ENCODE data around the gene IL17D.
"Not testable (repeated sequence)": the region's sequence is repeated elsewhere in the genome, so short reads cannot be mapped to it uniquely, and the experiment has no call there.

The IL17D gene, protein sequence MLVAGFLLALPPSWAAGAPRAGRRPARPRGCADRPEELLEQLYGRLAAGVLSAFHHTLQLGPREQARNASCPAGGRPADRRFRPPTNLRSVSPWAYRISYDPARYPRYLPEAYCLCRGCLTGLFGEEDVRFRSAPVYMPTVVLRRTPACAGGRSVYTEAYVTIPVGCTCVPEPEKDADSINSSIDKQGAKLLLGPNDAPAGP

DNA sequence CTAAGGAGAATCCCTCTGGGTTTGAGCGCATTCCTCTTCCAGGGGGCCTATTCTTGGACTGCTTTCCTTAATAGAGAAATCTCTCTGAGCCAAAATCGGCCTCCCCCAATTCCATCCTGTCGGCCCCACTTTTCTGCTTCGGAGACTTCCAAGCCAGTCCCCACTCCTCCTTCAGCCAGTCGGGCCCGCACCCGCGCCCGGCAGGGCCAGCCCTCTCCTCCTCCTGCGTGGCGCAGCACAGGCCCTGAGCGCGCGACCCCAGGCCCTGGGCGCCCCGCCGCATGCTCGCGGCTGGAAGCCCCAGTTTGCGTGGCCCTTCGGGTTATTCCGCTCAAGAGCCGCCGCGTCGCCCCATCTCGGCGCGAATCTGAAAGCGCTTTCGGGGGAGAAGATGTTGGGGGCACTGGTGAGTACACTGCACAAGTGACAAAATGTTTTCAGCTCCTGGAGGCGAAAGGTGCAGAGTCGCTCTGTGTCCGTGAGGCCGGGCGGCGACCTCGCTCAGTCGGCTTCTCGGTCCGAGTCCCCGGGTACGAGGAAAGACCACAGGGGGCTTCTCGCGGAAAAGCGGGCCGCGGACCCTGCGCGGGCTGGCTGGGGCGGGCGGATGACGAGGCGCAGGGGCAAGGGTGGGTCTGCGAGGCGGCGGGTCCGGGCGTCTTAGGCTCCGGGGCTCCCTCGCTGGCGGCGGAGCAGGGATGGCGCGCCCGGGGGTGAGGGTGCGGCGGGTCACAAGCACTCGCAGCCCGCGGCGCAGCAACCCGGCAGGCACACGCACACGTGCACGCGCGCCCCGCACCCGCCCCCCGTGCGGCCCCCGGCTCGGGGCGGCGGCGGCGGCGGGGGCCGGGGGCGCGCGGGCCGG is at the start of gene IL17D:
TSS of gene IL17D (plus strand) at position 785 of the 865 bp plus-strand sequence. CDS start 303 bp downstream, outside the sequence.
- DNase-seq: no peak

DNA sequence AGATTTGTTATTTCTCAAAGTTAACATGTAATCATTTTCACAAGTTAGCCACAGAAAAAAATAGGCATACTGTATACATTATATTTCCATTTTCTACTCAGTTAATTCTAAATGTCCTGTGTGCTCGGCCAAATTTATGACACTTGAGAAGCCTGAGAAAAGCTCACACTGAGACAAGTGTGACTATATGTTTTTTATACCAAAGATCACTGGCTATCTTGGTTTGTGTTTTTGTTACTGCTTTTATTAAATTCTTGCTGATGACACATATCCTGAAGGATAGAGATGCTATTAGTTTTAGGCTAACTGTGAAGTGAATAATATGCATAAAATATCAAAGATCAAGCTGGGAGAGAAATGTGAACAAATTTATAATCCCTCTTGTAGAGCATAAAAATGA is 49.3 kb upstream of the IL17D start:
- no peak for DNase-seq

DNA sequence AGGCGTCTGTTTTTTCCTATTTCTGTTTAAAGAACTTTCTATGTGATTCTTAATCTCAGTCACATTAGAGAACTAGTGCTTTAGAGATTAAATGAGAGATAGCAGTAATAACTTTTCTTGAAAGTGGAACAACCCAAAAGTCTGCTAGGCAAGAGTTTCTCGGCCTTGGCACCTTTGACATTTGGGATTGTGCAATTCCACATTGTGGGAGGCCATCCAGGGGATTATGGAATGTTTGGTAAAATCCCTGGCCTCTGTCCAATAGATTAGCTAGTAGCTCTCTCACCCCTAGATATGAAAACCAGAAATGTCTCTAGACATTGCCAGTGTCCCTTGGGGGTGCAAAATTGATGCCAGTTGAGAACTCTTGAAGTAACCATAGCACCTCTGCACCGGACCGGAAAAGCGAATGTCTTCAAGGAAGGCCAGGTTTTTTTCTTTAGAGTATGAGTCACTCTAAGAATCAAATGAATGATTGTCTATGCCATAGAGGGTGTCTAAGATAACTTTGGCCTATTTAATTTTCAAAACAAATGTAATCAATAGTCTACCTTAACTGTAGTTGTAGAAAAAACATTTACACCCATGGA is 45.0 kb upstream of the IL17D start:
- no peak for DNase-seq

DNA sequence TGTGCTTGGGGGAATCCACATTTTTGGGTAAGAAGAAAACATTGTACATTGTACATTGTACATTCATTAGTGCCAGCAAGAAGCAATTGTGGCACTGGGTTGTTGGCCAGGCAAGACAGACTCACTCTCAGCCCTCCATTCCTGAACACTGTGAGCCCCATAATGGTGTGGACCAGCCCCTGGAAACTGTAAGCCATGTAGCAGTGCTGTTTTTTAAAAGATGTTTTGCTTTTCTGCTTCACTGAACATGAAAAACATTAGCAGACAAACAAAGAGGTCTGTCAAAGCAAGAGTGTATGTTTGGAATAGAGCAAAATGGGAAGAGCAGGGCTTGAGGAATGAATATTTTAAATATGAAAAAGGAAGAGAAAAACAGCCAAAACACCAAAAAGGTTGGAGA is 39.1 kb upstream of the IL17D start:
- DNase-seq: no peak

DNA sequence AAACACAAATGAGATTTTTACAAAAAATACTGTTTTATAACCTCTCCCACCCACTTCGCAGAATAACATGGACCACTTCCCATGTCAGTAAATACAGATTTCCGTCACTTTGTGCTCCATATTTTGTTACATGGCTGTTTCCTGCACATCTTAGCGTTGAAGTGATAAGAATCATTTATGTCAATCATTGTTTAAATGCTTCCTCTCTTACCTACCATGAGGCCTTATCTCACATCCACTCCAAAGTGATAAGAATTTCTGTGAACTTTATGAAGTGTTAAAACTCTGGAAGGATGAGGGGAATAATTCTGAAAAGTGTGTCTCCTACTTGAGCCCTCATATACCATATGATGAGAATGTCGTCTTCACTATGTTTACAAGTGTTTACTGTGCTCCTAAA is 36.6 kb upstream of the IL17D start:
- DNase-seq: no peak

DNA sequence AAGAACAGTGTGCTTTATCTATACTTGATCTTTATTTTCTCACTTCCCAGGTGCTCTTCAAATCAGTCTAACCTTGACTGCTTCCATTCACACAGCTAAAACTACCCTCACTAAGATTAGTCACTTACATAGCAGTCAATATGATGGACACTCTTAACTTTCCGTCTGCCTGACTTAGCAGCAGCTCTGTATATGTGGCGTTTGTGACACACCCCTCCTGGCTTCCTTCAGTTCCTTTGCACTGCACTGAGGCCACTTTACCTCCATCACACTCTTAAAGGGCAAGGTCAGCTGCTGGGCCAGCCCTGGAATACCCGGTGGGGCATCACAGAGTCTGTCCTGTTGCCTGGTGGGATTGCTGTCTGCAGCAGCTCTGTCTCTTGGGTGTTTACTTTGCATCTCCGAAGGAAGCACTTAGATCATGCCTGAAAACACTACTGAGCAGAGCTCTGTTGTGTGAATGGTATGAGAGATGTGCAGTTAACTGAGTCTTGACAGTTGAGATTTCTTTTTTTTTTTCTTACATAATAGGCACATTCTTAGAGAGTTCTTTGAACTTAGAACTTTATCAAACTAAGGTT is 35.6 kb upstream of the IL17D start:
- DNase-seq: no peak

DNA sequence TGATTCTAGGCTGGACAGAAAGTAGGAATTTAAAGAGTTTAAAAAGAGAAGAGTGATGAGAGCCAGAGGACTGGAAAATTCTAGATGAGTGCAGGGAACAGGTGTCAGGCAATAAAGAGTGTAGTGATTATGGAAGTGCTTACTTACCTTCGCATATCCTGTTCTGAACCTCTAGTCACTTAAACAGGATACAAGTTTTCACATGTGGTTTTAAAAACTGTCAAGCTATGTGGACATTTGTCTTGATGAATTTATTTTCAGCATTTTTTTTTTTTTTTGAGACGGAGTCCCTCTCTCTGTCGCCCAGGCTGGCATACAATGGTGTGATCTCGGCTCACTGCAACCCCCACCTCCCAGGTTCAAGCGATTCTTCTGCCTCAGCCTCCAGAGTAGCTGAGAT is 34.3 kb upstream of the IL17D start:
- DNase-seq: no peak

DNA sequence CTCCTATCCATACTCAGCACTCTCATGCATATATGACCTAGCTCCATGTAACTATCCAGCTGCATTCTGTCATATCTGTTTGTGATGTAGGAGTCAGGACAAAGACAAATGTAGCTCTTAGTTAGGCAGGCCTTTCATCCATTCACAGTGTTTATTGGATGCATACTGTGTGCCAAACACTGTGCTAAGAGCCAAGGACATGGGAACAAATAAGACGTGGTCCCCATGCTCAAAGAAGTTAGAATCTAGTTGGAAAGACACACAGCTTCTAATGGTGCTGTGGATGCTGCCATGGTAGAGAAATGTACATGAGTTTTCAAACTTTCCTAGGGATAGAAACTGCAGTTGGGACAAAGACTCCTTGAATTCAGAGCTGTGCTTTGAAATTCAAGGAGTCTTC is 31.7 kb upstream of the IL17D start:
- no peak for DNase-seq

DNA sequence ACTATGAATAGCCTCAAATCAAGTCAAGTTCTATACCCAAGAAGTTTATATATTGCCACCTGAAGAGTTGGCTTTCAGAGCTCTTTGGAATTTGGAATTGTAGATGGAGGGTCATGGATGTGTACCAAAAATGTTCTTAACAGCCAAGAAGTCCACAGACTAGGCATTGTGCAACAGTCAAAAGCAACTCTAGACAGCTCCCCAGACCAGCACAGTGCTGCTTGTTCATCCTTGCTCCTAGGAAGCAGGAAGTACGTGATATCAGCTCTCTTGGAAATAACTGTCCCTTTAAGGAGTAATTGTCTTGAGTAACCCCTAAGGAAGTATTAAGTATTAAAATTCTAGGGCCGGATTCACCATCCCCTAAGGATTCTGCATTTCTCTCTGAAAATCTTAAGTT is 30.7 kb upstream of the IL17D start:
- no peak for DNase-seq

DNA sequence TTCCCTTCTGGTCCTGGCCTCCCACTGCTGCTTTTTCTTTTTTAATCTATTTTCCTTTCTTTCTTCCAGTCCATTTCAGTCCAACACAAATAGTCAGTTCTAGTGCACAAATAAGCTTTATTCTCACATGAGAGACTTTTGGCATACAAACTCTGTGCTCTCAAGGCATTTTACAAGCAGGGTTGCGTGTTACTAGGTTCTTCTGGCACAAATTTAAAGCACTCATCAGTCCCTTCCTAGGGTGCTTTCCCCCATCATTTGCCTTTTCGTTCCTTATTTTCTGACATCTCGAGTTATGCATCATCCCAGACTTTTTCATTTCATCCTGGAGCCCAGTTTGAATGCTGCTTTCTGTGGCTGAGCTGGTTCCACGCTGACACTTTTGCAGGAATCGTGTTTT is 29.8 kb upstream of the IL17D start:
- no peak for DNase-seq

DNA sequence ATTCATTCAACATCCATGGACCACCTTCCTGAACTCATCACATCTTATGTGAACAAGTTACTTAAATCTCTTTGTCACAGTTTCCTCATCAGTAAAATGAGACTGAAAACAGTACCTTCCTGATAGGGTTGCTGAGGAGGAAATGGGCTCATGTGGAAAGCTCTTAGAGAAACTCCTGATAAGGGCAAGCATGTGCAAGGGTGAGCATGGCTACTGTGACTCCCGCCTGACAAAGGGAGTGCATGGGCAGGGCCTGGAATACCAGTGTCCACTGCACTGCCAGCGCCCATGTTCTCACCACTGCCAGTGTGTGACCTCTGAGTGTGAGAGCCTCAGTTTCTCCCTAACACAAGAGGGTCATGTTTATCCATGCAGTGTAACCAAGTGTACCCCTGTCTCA is 27.3 kb upstream of the IL17D start:
- DNase-seq: no peak

DNA sequence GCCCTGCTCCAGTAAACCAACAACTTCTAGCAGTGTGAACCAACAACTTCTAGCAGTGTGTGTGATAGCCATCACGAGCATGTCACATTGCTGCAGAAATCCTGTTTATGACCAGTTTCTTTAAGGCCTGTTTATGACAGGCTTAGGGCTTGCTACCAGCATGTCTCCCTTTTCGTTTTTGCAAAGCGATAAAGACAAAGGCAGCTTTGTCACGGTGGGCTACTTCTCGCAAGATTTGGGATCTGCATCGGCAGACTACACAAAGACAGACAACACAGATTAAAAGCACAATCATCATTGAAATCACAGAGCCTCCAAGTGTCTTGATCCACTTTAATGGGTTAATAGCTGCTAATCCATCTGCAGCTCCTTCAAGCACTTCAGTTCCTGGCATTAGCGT is 24.9 kb upstream of the IL17D start:
- DNase-seq: not testable (repeated sequence)

DNA sequence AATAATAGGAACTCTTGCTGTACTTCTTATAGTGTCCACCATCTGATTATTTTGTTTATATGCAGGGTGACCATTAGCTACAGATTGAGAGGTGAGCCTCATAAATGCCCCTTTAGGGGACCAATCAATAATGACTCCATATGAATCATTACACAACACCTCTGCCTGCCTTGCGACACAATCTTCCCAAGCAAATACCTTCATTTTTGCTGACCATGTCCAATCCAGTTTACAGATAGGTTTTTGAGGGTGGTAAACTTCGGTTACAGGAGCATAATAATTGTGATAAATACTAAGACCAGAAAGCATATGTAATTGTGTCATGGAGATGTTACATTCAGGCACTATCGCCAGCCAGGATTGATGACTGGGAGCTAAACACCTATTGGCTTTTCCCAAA is 23.6 kb upstream of the IL17D start:
- DNase-seq: no peak

DNA sequence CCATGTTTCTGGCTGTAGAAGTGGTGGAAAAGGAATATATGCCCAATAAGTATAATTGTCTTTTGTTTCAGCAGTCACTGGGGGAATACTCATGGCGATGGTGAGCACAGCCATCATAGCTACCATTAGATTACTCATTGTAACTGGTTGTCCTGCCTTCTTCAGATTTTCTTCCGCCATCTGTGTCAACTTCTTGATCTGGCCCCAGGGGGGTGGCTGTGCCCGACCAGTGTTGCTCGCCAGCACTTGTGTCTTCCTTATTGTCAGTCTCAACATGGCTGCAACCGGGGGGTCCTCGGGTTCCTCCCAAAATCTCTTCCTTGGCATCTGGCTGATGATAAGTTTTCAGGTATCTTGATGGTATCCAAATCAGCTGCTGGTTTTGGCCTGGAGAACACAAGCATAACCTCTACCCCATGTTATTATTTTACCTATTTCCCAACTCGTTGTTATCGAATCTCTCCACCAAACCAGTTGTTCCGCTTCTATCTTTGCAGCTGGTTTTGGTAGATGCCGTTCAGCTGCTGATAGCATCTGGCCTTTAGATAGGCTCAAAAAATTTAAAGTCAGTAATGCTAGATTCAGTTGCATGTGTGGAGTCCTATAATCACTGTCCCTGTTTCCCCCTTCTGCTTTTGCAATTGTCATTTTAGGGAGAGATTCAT is 23.0 kb upstream of the IL17D start:
- DNase-seq: no peak

DNA sequence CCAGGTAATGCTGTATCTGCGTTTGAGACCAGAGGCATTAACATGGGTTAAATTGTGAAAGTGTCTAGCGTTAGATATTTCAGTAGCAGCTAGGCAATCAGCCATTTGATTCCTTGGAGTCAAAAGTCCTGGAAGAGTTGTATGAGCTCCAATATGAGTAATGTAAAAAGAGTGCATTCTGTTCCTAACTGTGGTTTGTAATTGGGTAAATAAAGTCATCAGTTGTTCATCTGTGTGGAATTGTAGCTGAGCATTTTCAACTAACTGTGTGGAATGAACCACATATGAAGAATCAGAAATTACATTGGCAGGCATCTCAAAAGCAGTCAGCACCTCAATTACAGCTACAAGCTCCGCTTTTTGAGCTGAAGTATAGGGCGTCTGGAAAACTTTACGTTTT is 22.0 kb upstream of the IL17D start:
- not testable (repeated sequence) for DNase-seq

DNA sequence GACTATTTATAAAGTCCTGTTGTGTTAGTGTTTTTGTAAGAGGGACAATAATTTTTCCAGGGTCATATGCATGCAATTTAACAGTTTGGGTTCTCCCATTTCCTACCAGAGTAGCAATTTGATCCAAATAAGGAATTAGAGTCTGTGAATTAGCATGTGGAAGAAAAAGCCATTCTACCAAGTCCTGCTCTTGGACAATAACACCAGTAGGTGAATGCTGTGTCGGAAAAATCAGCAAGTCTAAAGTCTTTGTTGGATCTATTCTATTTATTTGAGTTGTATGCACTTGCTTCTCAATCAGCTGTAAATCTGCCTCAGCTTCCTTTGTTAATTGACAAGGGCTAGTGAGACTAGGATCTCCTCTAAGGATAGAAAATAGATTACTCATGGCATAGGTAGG is 21.4 kb upstream of the IL17D start:
- DNase-seq: no peak

DNA sequence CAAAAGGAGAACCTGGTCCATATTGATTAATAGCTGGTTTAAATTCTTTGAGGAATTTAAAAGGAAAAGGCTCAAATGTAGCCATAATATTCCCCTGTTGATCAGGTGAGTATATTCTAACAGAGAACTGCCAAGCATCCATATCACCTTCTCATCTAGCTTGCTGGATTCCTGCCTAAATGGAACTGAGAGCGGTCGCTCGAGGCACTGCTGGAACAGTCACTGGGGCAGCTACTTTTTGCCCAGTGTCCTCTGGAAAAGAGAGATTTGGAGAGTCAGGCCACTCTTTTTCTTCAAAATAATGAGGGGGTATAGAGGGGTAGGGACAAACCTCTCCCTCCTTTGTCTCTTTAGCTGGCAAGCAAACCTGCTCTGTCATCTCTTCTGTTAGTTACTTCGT is 19.5 kb upstream of the IL17D start:
- no peak for DNase-seq

DNA sequence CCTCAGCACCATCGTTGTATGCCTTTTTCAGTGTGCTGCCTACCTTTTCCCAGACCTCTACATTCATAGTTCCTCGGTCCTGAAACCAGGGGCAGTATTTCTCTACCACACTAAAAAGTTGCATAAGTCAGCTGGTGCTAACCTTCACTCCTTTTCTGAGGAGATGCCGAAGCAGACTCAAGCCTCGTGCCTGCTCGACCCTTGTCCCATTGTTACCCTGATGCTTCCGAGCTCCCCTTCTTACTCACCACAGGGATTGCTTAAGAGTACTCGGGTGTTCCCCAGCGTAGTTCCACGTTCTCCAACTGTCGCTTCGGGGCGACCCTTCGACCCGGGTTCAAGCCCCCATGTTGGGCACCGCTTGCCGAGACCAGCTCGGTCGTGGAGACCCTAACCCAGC is 19.0 kb upstream of the IL17D start:
- no peak for DNase-seq

DNA sequence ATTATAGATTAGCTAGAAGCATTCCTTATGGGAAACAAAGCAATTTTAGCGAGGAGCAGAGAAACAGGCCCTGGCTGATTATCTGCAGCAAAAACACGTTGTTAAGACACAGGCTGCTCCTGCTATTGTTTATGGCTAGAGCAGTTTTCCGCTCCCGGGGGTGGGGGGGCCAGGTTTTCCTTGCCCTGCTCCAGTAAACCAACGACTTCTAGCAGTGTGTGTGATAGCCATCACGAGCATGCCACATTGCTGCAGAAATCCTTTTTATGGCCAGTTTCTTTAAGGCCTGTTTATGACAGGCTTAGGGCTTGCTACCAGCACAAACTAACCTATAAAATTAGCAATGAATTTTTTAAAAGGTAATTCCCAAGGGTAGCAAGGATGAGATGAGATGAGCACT is 18.4 kb upstream of the IL17D start:
- DNase-seq: no peak

DNA sequence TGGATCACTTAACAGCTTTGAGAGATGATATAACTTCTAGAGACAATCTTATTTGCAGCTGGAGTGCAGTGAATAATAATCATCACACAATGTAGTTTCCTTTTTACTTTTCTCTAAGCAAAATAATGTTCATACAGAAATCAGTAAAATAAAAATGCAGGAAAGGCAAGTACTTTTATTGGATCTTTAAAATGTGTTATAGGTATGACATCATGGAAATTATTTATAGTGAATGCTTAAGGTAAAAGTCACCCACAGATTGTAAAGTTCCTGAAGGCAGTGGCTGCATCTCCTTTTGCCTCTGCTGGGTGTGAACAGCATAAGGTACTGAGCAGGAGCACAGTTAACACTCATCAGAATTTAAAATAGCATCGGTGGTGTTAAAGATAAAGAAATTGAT is 17.3 kb upstream of the IL17D start:
- DNase-seq: no peak

DNA sequence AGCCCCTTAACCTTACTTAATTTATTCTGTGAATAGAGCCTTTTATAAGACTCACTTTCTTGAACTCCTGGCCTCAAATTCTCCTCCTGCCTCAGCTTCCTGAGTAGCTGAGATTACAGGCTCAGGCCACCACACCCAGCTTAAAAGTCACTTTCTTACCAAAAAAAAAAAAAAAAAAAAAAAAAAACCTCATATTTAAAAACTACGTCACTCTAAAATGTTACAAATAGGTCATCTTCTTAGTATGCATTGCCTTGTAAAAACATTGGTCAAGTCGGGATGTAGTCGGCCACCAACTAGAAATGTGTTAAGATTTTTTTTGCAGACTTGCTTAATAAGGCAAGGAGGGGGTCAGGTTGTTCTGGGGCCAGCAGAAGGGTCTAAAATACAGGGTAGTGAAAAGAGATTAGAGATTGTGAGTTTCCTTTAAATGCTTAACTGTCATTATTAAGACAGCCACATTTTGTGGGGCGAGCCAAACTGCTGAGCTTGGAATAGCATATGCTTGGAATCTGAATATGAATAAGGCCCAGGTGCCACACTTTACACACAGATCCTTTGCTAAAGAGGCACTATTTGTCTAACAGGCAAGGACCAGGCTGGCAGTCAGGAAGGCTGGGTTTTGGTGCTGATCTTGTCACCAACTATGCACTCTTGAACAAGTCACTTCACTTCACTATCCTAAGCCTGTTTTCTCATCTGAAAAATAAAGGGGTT is 16.5 kb upstream of the IL17D start:
- DNase-seq: no peak

DNA sequence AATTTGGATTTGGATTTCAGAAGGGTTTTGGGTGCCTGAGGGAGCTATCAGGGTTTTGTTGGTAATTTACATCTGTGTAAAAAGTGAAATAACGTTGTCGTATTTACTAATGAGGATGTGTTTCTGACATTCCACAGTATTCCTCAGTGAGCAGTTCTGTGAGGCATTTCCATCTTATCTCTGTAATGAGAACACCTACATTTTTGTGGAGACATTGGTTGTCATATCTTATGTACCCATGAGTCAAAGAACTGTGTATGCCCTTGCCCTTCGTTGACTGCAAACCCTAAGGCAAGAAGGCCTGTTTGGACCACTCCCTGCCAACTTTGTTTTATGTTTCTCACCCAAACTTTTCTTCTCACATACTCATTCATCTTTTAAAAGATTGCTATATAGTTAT is 14.2 kb upstream of the IL17D start:
- DNase-seq: no peak

DNA sequence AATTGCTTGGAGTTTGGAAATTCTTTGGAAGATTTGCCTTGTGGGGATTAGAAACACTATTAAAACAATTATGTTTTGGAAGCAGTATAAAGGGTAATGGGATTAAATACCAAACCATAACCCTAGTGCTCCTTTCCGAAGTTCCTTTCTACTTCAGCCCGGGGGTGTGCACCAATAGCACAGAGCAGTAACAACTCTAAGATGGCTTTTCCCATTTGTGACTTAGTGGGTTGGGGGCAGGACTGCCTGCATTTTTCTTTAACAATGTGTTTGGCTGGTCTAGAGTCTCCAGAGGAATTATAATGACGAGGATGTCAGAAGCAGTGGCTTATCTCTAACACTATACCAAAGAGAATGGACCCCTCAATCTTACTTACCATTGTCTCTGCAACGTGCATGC is 11.9 kb upstream of the IL17D start:
- DNase-seq: no peak

Data from CD4-positive, alpha-beta T cell treated with Interleukin-15 for 1 hour (primary cell).